LoVo (cell line): Measurements from ENCODE around the gene CATSPER1.

ENCODE experiments used
- DNase-seq: peaks from one replicate; pipeline ENCODE4 v3.0.0-alpha.2; 2016; ENCODE audit warnings: low spot score

CATSPER1 gene

GRCh38 chr11:65968600-65969482, 57.4 kb downstream of the CATSPER1 start:
- no peak for DNase-seq

GRCh38 chr11:65967329-65967934, 58.8 kb downstream of the CATSPER1 start:
- DNase-seq = no peak
